ENCODE results near the gene KCNJ1.

DNA sequence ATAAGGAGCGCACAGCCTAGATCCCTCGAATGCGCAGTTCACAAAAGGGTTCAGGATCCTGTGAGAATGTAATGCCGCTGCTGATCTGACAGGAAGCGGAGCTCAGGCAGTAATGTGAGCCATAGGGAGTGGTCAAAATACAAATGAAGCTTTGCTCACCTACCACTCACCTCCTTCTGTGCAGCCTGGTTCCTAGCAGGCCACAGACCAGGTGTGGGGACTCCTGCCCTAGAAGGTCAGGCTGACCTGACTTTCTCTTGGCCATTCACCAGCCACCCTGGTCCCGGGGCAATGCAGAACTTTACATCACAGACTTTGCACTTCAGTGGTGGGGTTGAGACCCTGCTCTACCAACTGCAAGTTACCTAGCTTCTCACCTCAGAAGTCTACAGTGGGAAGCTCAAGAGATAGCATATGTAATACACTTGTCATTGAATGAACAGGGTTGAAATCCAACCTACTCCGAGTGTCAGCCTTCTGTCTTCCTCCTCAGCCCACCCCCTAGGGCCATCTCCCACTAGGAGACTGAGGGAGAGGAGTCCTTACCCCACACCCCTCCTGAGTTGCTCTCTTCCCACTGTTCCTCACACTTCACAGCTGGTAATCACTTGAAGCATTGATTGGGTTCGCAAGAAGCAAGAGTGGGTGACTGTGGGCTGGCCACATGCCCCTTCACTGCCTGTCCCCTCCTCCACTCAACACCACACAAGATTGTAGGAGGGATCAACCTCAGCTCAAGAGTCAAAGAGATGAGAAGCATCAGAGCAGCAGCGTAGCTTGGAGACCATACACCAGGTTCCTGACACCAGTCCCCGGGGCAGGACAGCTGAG lies 2.0 kb upstream of the KCNJ1 start:
- TF ChIP-seq, protein P1, sequence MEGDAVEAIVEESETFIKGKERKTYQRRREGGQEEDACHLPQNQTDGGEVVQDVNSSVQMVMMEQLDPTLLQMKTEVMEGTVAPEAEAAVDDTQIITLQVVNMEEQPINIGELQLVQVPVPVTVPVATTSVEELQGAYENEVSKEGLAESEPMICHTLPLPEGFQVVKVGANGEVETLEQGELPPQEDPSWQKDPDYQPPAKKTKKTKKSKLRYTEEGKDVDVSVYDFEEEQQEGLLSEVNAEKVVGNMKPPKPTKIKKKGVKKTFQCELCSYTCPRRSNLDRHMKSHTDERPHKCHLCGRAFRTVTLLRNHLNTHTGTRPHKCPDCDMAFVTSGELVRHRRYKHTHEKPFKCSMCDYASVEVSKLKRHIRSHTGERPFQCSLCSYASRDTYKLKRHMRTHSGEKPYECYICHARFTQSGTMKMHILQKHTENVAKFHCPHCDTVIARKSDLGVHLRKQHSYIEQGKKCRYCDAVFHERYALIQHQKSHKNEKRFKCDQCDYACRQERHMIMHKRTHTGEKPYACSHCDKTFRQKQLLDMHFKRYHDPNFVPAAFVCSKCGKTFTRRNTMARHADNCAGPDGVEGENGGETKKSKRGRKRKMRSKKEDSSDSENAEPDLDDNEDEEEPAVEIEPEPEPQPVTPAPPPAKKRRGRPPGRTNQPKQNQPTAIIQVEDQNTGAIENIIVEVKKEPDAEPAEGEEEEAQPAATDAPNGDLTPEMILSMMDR (IDR thresholded peaks at IDR 0.05): no peak
- TF ChIP-seq POLR2A (IDR thresholded peaks at IDR 0.05): no peak
